Germinal center (tissue), 1 donor: Measurements from ENCODE around the gene HACE1.

ENCODE experiments used
- DNase-seq: peaks from one replicate; pipeline ENCODE4 v3.0.0; 2012; ENCODE audit warnings: mixed read lengths, low spot score

The HACE1 gene

DNA sequence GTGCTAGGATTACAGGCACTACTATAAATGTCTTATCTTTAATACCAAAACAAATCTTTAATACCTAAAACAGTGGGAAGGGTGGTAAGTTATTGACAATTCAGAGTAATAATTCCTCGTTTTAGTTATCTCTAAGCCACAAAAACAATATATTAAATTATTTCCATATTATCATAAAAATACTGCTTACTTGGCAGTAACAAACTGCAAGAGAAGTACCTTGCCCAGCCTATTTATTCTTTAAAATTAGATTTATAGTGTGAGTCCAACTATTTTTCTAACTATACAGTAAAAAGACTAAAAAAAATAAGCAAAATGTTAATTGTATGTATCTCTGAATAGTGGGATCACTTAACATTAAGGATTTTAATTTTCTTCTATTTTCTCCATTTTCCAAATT lies 123.2 kb downstream of the HACE1 start:
- no peak for DNase-seq

DNA sequence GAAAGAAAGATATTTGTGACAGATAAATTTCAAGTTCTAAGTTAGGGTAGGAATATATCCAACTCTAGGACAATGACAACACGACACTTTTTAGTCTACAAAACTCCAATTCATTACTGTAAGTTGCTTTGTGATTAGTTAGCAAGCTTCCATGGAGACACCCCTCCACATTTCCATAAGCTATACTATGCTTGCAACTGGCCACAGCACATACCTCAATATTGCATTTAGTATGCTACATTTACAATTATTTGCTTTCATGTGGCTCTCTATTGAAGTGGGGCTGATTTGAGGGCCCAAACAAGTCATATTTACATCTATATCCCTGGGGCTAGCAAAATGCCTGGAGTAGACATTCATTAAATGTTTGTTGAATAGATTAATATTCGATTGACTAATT lies 129.3 kb downstream of the HACE1 start:
- DNase-seq: no peak

DNA sequence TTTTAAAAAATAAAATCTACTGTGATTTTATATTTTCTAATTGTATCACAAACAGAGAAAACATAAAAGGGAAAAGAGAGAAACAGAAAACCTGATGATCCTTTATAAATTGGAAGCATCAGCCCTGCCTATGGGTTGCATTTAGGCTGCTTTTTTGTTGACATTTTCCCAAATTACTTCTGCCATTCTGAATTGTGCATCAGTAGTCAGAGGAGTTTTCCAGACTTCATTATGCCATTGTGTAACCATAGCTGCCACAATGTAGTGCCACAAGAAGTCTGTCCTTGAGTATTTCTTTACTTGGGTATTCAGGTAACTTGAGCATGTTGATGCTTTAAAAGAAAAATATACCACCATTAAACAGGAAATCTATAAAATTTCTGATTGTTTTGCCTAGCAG lies 130.3 kb downstream of the HACE1 start:
- no peak for DNase-seq

DNA sequence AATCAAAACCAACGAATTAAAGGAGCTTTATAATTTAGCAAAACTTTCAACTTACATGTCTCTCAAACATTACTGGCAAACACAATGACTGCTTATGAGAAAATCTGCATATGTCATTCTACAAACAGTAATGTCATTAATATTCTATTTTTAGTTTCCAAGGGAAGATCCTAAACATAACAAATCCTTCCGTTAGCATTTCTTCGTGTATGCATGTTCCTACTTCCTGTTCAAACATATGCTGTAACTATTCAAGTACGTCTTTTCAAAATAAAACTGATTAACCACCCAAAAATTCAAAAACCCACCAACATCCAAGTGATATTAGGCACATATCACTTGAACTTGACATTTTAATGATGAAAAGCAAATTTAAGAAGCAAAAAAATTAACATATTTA lies 131.3 kb downstream of the HACE1 start:
- no peak for DNase-seq

DNA sequence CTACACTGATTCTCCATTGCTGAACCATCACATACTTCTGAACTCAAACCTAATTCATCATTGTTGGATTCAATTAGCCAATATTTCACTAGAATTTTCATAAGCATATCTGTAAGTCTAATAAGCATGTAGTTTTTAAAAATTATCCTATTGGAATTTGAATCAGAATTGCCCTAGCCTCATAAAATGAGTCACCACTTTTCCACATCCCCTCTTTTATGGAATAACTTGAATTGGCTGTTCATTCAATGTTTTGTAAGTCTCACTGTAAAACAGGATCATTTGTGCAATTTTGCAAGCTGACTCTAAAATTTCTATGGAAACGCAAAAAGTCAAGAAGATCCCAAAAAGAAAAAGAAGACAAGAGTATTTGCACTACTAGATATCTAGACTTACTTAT lies 141.0 kb downstream of the HACE1 start:
- no peak for DNase-seq

DNA sequence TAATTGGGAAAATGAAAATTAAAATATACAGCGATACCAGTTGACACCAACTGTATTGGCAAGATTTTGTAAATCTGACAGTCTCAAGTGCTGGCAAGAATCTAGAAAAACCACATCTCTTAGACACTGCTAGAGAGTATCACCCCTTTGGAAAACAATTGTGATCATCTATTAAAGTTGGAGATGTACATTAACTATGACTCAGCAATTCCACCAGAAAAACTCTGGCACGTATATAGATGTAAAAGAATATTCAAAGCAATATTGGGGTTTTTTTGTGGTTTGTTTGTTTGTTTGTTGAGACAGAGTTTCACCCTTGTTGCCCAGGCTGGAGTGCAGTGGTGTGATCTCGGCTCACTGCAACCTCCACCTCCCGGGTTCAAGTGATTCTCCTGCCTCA lies 142.9 kb downstream of the HACE1 start:
- DNase-seq: no peak

DNA sequence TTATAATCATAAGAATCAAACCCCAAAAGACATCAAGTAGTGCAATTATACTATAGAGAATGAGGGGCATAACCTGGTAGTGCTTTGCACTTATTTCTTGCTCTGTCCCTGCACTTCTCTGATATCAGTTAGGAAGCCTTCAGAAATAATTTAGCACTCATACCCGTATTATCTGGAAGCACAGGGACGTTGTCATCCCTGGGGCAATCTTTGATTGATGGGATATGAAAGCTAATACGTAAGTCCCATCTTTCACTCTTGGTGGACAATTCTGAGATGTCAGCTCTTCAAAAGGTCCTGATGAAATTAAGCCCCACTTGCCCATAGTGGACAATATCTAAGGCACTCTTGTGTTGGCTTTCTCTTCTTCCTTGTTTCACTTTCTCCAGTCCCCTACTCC lies 144.9 kb downstream of the HACE1 start:
- DNase-seq: no peak

DNA sequence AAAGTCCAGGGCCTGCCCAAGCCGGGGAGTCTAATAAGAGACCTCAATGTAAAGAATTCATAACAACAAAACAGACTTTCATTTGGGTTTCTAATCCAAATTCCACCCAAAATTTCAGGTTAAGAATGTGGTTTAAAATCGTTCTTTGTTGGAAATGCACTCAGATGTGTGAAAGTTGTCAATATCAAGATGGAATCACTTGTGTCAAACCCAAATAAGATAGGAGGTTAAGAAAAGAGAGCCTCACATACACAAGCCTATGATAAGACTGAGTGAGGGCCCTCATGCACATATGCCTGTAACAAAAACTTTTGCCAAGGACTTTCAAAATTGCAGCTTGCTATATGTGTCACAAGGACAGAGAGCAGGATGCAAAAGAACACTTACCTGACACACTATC lies 145.7 kb downstream of the HACE1 start:
- no peak for DNase-seq

DNA sequence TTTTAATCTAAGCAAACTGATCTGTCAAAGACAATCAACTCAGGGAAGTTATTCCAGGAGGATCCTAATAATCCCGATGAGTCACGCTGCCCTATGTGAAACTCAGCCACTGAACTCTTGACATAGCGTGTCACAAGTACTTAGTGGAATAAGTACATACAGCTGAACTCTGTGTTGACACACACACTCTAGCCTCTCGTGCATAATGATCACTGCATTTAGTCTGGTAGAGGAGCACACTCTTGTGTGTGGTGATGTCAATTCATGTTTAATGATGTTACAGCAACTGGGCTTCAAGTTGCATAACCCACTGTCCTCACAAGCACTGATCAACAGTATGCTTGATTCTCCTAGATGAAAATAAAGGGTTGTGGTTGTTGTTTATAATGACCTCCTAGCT lies 148.3 kb downstream of the HACE1 start:
- no peak for DNase-seq

DNA sequence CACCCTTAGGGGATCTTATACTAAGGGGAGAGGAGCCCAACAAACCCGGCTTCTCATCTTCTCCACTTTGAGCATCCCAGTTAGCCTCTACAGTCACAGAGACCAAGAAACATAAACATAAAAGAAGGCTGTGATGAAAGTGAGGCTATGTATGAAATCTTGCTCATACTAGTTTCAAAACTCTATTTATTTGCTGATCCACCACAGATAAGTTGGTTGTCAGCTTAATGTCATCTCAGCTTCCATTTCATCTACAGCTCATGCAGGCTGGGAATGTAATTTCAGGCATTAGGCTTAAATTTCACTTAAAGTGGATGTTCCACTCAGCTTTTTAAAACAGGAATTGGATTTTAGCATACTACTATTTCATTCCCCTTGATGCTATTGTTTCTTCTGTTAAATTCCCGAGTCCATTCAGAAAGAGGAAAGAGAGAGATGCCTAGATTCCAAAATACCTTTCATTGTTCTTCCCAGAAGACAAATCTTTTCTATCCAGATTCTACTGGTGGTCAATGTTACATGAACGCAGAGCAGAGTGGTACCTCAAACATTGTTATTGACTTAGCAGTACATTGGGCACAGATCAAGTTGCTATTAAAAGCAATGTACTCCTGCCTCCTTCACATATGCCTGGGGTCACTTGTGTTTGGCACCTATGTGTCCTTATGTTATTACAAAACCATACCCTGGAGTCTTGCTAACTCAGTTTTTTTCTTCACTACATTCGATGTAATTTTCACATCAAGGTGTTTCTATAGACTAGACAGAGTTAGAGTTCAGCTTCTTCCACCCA lies 149.0 kb downstream of the HACE1 start:
- DNase-seq: no peak

DNA sequence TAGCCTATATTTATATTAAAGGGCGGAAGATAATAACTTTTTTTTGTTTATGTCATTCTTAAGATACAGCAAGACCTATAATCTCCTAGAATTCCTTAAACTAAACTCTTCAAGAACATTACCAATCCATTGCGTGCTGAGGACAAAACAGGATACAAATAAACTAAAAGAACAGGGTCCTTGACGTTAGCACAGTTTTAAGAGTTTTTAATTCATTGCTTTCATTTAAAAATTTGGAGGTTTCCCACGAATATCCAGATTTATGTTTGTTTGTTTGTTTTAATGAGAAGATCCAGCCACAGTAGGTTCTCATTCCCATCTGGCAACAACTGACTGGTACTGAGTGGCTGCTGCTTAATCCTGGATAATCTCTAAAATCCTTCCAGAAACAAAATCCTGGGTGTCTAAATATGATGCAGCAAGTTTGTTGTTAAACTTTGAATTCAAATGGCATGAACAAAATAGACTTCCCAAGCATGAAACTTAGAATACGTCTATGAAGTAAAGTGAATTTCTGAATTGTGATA lies 153.7 kb downstream of the HACE1 start:
- DNase-seq: no peak

DNA sequence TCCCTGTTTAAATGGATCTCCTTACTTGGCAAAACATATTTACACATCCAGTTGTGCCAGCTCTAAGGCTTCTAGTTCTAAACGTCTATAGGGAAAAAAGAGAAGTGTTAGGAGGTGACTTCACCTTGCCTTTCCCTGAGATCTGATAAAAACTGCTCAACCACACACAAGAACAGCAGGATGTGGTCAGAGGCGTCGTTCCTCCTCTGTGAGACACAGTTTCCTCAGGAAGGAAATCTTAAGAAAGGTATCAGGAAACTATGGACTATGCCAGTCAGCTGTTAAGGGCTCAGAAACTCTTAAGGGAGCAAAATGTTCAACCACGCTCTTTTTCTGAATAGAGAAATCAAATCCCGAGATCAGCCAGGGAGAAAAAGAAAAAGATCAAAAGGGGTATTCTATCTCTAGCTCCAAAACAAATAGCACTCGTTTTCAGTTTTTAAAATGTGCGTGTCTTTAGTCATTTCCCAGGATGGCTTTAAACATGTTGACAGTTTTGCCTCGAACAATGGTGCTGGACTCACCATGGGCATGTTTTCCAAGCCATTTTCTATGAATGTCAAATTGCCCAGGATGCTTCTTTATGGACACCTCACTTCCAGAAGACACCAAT lies 154.5 kb downstream of the HACE1 start:
- DNase-seq: no peak

DNA sequence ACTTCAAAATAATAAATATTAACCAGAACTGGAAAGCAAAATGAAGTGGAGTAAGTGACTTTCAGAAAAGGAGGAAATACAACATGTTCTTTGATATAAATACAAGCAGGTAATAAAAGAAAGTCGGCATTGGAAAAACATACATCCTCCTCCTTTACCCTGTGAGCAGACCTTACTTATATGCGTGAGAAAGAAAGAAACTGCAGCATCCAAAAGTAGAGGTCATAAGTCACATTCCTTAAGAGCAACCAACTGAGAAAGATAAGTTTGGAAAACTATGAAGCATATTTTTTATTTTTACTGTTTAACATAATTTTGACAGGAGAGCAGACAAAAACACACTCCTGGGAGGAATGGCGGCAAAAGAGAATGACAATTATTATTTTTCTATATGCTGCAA lies 155.5 kb downstream of the HACE1 start:
- no peak for DNase-seq

DNA sequence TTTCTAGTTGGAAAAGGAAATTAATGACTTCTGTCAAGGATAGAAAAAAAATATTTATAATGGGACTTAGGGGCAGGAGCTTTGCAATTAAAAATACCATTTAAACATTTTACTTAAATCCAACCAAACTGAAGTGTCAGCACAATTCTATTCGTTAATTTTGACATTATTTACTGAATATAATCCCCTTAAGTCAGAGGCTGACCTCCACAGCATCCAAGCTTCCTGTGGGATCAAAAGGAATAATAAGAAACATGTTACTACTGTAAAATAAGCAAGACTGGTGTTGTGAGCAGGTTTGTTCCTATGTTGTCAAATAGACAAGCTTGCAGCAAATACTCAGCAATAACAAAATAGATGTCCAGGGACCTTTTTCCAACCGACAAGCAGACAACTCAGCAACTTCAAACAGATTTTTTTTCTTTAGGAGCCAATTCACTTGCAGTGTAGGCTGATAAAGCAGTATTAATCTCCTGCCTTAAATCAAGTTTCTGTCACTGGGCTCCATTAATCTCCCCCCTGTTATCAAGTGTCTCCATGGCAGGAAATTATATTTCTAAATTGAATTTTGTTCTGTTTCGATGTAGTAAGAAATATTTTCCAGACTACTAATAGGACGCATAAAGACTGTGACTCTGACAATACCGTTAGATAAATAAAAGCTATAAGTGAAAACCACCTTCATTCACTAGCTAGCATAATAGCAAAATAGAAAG lies 157.4 kb downstream of the HACE1 start:
- DNase-seq: no peak

DNA sequence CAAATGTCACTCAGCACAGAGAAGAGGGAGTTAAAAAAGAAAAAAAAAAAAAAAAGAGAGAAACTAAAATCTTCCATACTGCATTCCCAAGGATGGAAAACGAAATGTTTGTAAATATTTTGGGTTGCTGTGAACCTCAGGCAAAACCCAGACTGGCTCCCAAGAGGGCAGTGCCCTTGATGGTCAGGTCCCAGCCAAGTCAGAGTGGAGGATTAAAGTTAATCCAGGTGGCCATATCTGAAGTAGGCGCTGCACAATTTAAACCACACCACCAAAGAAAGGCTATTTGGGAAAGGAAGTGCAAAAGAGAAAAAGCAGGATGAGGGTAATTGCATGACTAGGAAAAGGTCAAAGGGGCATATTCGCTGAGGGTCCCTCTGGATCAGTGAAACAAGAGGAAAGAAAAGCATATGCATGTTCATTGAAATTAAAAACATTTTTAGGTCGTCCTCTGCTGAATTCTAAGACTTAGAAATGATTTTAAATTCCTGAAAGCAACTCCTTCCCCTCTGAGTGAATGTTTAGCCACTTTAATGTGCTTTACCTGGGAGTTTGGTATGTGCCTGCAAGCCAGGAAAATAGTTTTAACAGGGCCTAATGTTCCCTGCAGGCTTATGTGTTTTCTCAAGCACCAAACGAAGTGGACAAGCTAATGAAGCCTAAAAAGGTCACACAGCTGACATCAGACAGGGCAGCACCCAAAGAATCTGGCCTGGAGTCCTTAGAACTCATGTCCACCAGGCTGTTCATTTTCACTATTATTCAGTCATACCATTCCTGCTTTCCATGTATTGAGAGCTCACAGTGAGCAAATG lies 159.1 kb downstream of the HACE1 start:
- no peak for DNase-seq

DNA sequence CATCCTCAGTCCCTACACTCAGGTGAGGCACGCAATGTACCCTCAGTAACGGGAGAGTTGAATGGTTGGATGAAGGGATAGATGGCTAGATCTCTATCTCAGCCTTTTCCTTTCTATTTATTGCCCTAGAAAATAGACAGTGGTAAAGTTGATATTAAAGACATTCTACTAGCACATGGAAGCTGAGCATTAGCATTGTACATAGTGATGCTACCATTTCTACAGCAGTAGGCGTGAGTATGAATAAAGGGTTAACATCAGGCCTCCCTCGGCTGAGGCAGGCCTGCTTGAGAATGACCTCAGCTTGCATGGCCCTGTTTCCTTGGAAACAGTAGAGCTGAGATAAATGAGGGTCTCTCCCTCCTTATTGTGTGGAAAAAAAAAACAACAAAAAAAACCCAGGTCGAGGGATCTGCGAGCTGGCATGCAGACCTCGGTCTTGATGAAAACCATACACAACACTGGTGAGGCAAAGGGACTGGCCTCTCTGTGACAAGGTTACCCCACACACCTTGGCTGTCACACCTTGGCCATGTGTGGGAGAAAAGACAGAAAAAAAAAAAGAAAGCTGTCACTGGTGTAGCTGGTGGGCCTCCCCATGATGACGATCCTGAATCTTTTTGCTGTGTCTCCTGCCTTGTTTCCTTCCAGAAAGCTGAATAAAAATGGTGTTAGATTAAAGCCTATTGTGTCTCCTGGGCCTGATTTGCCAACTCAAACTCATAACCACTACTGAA lies 160.0 kb downstream of the HACE1 start:
- no peak for DNase-seq

DNA sequence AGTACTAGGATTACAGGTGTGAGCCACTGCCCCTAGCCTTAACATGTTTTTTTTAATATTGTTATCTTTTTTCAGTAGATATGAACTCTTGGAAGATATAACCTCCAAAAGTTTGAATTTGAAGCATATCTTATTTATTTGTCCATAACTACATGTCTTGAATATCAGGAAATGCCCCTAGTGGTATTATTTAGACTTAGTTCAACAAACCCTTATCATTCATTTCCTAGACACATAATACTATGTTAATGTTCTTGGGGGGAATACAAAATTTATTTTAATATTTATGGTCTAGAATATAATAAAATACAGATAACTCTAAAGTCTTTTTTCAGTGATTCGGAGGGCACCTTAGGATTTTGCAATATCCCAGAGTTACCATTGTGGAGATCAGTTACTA lies 160.7 kb downstream of the HACE1 start:
- DNase-seq: no peak

DNA sequence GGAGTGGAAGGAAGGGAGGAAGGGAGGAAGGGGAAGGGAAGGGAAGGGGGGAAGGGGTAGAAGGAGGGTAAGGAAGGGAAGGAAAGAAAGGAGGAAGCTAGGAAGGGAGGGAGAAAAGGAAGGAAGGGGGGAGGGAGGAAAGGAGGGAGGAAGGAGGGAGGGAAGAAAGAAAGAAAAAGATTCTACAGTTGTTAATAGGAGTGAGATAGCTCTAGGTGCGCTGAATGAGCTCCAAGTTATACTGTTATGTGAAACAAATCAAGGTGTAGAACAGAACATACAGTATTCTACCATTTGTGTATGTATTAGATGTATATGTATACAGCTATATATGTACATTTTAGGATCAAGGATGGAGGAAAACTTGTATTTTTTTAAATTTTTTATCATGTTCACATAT lies 167.7 kb downstream of the HACE1 start:
- no peak for DNase-seq

DNA sequence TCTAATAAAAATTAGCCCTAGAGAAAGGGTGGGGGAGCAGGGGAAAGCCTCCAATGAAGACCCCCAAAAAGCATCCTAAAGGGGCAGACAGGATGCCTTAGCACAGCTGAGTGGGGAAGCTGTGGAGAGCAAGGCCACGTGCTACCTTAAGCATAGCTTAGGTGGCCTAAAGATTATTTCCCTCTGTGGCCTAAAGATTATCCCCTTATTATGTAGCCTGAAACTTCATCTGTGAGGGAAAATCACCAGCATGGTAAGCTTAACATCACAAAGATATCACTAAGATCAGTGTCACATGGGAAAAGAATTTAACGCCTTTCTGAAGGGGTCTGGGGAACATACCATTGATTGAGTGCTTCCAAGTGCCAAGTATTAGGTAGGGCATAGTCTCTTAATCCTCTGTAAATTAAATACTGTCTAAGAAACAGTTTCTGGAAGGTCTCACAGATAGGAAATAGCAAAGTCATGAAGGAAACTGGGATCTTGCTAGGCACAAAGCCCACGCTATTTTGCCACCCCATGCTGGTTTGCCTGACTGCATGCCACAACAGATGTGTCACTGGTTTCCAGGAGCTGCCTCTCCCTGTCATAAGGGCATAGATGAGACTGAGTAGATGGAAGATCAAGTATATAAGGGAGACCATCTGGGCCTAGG lies 170.0 kb downstream of the HACE1 start:
- DNase-seq: no peak

DNA sequence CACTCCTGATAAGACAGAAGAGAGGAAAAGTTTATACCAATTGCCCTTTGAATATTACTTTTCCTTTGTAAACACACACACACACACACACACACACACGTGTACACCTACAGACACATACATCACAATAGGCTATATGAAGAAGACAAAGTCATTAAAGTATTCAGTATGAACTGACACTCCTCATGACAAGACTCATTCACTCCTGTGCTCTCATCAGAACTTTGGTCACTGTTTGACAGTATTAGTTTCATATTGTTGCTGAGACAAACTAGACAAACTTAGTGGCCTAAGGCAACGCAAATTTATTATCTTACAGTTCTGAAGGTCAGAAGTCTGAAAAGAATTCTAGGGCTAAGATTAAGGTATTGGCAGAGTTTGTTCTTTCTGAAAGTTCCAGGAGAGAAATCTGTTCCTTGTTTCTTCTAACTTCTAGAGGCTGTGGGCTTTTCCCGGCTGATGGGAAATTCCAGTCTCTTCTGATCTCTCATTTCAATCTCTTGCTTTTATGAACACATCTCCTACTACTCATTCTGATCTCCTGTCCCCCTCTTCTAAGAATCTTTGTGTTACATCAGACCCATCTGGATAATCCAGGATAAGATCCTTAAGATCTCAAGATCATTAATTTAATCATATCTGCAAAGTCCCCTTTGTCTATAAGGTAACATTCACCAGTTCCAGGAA lies 171.3 kb downstream of the HACE1 start:
- no peak for DNase-seq
